Keratinocyte (primary cell): Measurements from ENCODE around the gene DSCAML1. TPM values are rescaled to one million over a fixed set of nuclear protein-coding genes. Genes with fewer than 3 reads are reported as not detected.

Source experiments
- DNase-seq: peaks from one replicate; pipeline ENCODE4 v3.0.0-alpha.2; 2011; ENCODE audit warnings: low read depth, missing footprints, low spot score
- FAIRE-seq: peaks from 2 replicates; lab custom pipeline; 2011; peaks lifted over from hg19 to GRCh38; lab: Jason Lieb, UNC
- H2AFZ ChIP-seq: 2 replicates; pipeline ENCODE4 v1.6.0; 2012; ENCODE audit warnings: low read length, control low read depth, inconsistent platforms; ENCODE audit not compliant: control insufficient read depth
- H3K27ac ChIP-seq: 2 replicates; pipeline ENCODE4 v1.5.1; 2011; ENCODE audit warnings: low read length; ENCODE audit not compliant: control insufficient read depth, insufficient read depth
- H3K27me3 ChIP-seq: 3 replicates; pipeline ENCODE4 v1.6.0; 2011; ENCODE audit warnings: low read length; ENCODE audit not compliant: control insufficient read depth, insufficient read depth; ENCODE audit errors: extremely low read depth
- H3K36me3 ChIP-seq, 2 experiments: 2 replicates in 1 of 2; 3 replicates in 1 of 2; pipeline ENCODE4 v1.5.1; 2011; ENCODE audit warnings: low read length in 2 of 2, mild to moderate bottlenecking in 1 of 2; ENCODE audit not compliant: control insufficient read depth in 2 of 2, insufficient read depth in 2 of 2; ENCODE audit errors: extremely low read depth in 1 of 2
- H3K4me1 ChIP-seq: 3 replicates; pipeline ENCODE4 v1.5.1; 2011; ENCODE audit warnings: low read length; ENCODE audit not compliant: control insufficient read depth, insufficient read depth; ENCODE audit errors: extremely low read depth
- H3K4me2 ChIP-seq: 3 replicates; pipeline ENCODE4 v1.6.0; 2011; ENCODE audit warnings: low read depth, low read length; ENCODE audit not compliant: control insufficient read depth, insufficient read depth; ENCODE audit errors: extremely low read depth
- H3K4me3 ChIP-seq, 3 experiments: fragments of 200-600 bp in 1 of 3; sonication (generic) in 1 of 3; 2 replicates in 2 of 3; 3 replicates in 1 of 3; pipeline ENCODE4 v1.5.1; 2011 to 2016; ENCODE audit warnings: low read length in 3 of 3, mild to moderate bottlenecking in 3 of 3, control low read depth in 2 of 3, inconsistent platforms in 1 of 3, low read depth in 1 of 3, mixed read lengths in 1 of 3, mixed run types in 1 of 3, moderate library complexity in 1 of 3; ENCODE audit not compliant: control insufficient read depth in 2 of 3, insufficient read depth in 2 of 3; ENCODE audit errors: extremely low read depth in 1 of 3
- H3K79me2 ChIP-seq: 2 replicates; pipeline ENCODE4 v1.6.0; 2012; ENCODE audit warnings: low read length; ENCODE audit not compliant: control insufficient read depth, insufficient read depth
- H3K9ac ChIP-seq: 3 replicates; pipeline ENCODE4 v1.6.0; 2011; ENCODE audit warnings: low read length; ENCODE audit not compliant: control insufficient read depth, insufficient read depth; ENCODE audit errors: extremely low read depth
- H3K9me1 ChIP-seq: 3 replicates; pipeline ENCODE4 v1.6.0; 2011; ENCODE audit warnings: low read length; ENCODE audit not compliant: control insufficient read depth, insufficient read depth; ENCODE audit errors: extremely low read depth
- H3K9me3 ChIP-seq: 2 replicates; pipeline ENCODE4 v1.5.1; 2012; ENCODE audit warnings: low read depth, low read length; ENCODE audit not compliant: control insufficient read depth
- H4K20me1 ChIP-seq: 3 replicates; pipeline ENCODE4 v1.6.0; 2011; ENCODE audit warnings: low read length; ENCODE audit not compliant: control insufficient read depth, insufficient read depth; ENCODE audit errors: extremely low read depth
- CTCF ChIP-seq, 3 experiments: IDR thresholded peaks in 1 of 3; conservative IDR thresholded peaks in 1 of 3; optimal IDR thresholded peaks in 1 of 3; 2 replicates in 2 of 3; 3 replicates in 1 of 3; pipeline versions ENCODE3 to v1.5.1; 2011; ENCODE audit warnings: low read length in 3 of 3, mild to moderate bottlenecking in 3 of 3, moderate library complexity in 2 of 3, control low read depth in 1 of 3, inconsistent platforms in 1 of 3; ENCODE audit not compliant: insufficient read depth in 2 of 3; ENCODE audit errors: extremely low read depth in 1 of 3
- EZH2 ChIP-seq: IDR thresholded peaks from one replicate; pipeline ENCODE4 v1.6.1; 2012; ENCODE audit warnings: inconsistent platforms, mild to moderate bottlenecking, low read length, moderate library complexity
- dilution Hi-C: fragments of 300-500 bp; cut with MboI; formaldehyde crosslinking; loops from one replicate; pipeline ENCODE4 v1.7.0; 2020; ENCODE audit warnings: low sequenced_read_pairs; ENCODE audit not compliant: extremely low pct_ligation_motif_present
- polyA plus RNA-seq, 5 experiments: library from polyadenylated mRNA; depleted of rRNA in 3 of 5; stranded (reverse) in 3 of 5; stranded (forward) in 1 of 5; unstranded in 1 of 5; fragments of >200 nt; gene quantifications; 1 replicate in 1 of 5; 2 replicates in 3 of 5; 3 replicates in 1 of 5; pipeline versions ENCODE4 v1.2.1 to v1.2.3, GENCODE V29; 2011 to 2012; ENCODE audit warnings: missing spikeins in 2 of 5, low read depth in 1 of 5, low replicate concordance in 1 of 5

The DSCAML1 gene
- polyA plus RNA-seq, 1 donor (not counting 4 experiments of a cell fraction or from before 2014, with no cell fraction given): not detected

- FAIRE-seq: no peak
- H2AFZ ChIP-seq: no peak overlapping the region
- no peak for DNase-seq
- no peak overlapping the region for H3K9ac ChIP-seq
- H3K4me3 ChIP-seq: no peak overlapping the region
- H4K20me1 ChIP-seq: no peaks in the 10 kb centered on the region
- peaks cover 11% of the 10 kb centered on the region for H3K27me3 ChIP-seq
- H3K9me1 ChIP-seq: no peaks in the 10 kb centered on the region
- no peaks in the 10 kb centered on the region for H3K36me3 ChIP-seq
- no peak overlapping the region for H3K27ac ChIP-seq
- no peak overlapping the region for H3K4me2 ChIP-seq
- no peak for TF ChIP-seq EZH2
- H3K4me1 ChIP-seq: no peaks in the 10 kb centered on the region
- dilution Hi-C loops: no loop called here
- no peaks in the 10 kb centered on the region for H3K79me2 ChIP-seq
- H3K9me3 ChIP-seq: no peaks in the 10 kb centered on the region
Observed at GRCh38 chr11:117535201-117535849, 261.7 kb downstream of the DSCAML1 start.

DNA sequence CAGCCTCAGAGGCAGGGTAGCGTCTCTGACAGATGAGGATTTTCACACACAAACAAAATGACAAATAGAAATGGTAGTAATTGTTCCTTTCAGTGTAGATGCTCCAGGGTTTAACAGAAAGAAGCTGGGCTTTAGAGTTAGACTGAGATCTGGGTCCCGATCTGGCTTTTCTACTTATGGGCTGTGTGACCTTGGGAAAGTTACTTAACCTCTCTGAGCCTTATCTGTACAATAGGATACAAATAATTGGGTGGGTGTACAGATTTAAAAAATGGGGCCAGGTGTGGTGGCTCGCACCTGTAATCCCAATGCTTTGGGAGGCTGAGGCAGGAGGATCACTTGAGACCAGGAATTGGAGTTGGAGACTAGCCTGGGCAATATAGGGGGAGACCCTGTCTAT, 264.4 kb downstream of the DSCAML1 start:
- H3K27ac ChIP-seq: no peak overlapping the region
- H3K4me3 ChIP-seq: no peak overlapping the region
- dilution Hi-C loops: no loop called here
- H3K4me1 ChIP-seq: no peaks in the 10 kb centered on the region
- no peaks in the 10 kb centered on the region for H3K9me3 ChIP-seq
- no peak for FAIRE-seq
- peaks cover 15% of the 10 kb centered on the region for H3K27me3 ChIP-seq
- no peaks in the 10 kb centered on the region for H3K79me2 ChIP-seq
- H2AFZ ChIP-seq: no peak overlapping the region
- no peak for TF ChIP-seq EZH2
- no peak for TF ChIP-seq CTCF (optimal IDR thresholded peaks at IDR 0.05 in 1 of 3, IDR thresholded peaks at IDR 0.05 in 1 of 3, conservative IDR thresholded peaks at IDR 0.05 in 1 of 3; ENCODE audit: extremely low read depth in 1 of 3, insufficient read depth in 2 of 3, low read length in 3 of 3)
- DNase-seq: no peak
- no peaks in the 10 kb centered on the region for H4K20me1 ChIP-seq
- H3K9me1 ChIP-seq: no peaks in the 10 kb centered on the region
- no peaks in the 10 kb centered on the region for H3K36me3 ChIP-seq
- no peak overlapping the region for H3K4me2 ChIP-seq
- H3K9ac ChIP-seq: no peak overlapping the region

DNA sequence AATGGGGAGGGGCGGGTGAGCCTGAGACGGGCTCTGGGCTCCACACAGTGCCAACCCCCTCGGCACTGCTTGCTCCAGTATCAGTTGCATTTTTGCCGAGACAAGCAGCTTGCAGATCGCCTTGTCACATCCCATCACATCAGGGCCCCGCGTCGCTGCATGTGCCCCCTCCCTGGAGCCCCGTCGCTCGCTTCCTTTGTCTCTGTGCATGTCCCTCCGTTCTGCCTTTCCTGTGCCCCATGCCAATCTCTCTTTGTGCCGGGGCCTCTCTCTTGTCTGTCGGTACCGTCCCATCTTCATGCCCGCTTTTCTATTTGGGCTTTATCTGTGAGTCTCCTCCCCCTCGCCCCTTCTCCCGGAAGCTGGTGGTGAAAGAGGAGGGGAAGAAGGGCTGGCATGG, 267.2 kb downstream of the DSCAML1 start:
- no peak overlapping the region for H3K27ac ChIP-seq
- no peak overlapping the region for H3K9ac ChIP-seq
- H3K4me2 ChIP-seq: no peak overlapping the region
- dilution Hi-C loops: no loop called here
- DNase-seq (no peak), FAIRE-seq (no peak)
- H3K9me3 ChIP-seq: no peaks in the 10 kb centered on the region
- H2AFZ ChIP-seq: no peak overlapping the region
- TF ChIP-seq CTCF (optimal IDR thresholded peaks at IDR 0.05 in 1 of 3, IDR thresholded peaks at IDR 0.05 in 1 of 3, conservative IDR thresholded peaks at IDR 0.05 in 1 of 3; ENCODE audit: extremely low read depth in 1 of 3, insufficient read depth in 2 of 3, low read length in 3 of 3) (no peak), EZH2 (no peak)
- H3K36me3 ChIP-seq: no peaks in the 10 kb centered on the region
- H3K79me2 ChIP-seq: no peaks in the 10 kb centered on the region
- H4K20me1 ChIP-seq: no peaks in the 10 kb centered on the region
- H3K4me1 ChIP-seq: no peaks in the 10 kb centered on the region
- peaks cover 10% of the 10 kb centered on the region for H3K27me3 ChIP-seq
- H3K9me1 ChIP-seq: no peaks in the 10 kb centered on the region
- H3K4me3 ChIP-seq: no peak overlapping the region
